HPDE6-E6E7 (cell line): Measurements from ENCODE around the gene CALHM3.
A peak's percentile ranks its signal among the peaks of the same experiment; 100 is the strongest.
"Not testable (repeated sequence)": the region's sequence is repeated elsewhere in the genome, so short reads cannot be mapped to it uniquely, and the experiment has no call there.

Experiments used
- DNase-seq: peaks from one replicate; pipeline ENCODE4 v3.0.0; 2011; ENCODE audit warnings: missing footprints; ENCODE audit errors: extremely low spot score

Gene CALHM3

GRCh38 chr10:103479135-103479534 is at the start of gene CALHM3:
CALHM3 (minus strand) TSS chr10:103479240; CDS start chr10:103479032, 208 bp downstream.
- peak; percentile 70 for DNase-seq

- DNase-seq, result no peak
These were observed 49.5 kb upstream of the CALHM3 start for GRCh38 chr10:103528549-103528948.

GRCh38 chr10:103527476-103527875 is 48.4 kb upstream of the CALHM3 start:
- DNase-seq, result peak; percentile 63

- no peak for DNase-seq
These were observed 46.9 kb upstream of the CALHM3 start for GRCh38 chr10:103525901-103526300.

GRCh38 chr10:103523683-103524082 is 44.6 kb upstream of the CALHM3 start:
- no peak for DNase-seq

- not testable (repeated sequence) for DNase-seq
These were observed 43.0 kb upstream of the CALHM3 start for GRCh38 chr10:103522006-103522405.

- no peak for DNase-seq
These were observed 40.8 kb upstream of the CALHM3 start for GRCh38 chr10:103519798-103520197.

- no peak for DNase-seq
These were observed 38.4 kb upstream of the CALHM3 start for GRCh38 chr10:103517234-103518085.

GRCh38 chr10:103514244-103514643 is 35.2 kb upstream of the CALHM3 start:
- DNase-seq, result no peak

- DNase-seq, result no peak
These were observed 34.5 kb upstream of the CALHM3 start for GRCh38 chr10:103513380-103514060.

GRCh38 chr10:103512591-103513379 is 33.7 kb upstream of the CALHM3 start:
- no peak for DNase-seq

GRCh38 chr10:103512166-103512565 is 33.1 kb upstream of the CALHM3 start:
- no peak for DNase-seq

- no peak for DNase-seq
These were observed 32.0 kb upstream of the CALHM3 start for GRCh38 chr10:103510791-103511752.

- DNase-seq, result no peak
These were observed 31.1 kb upstream of the CALHM3 start for GRCh38 chr10:103510046-103510685.

- no peak for DNase-seq
These were observed 28.5 kb upstream of the CALHM3 start for GRCh38 chr10:103507235-103508191.

GRCh38 chr10:103506061-103506460 is 27.0 kb upstream of the CALHM3 start:
- DNase-seq, result no peak

- DNase-seq, result peak; percentile 76
These were observed 25.2 kb upstream of the CALHM3 start for GRCh38 chr10:103504181-103504783.

GRCh38 chr10:103503777-103504176 is 24.7 kb upstream of the CALHM3 start:
- DNase-seq, result not testable (repeated sequence)
